Measurements from ENCODE around the gene USP28.
A peak's percentile ranks its signal among the peaks of the same experiment; 100 is the strongest.

Gene USP28

DNA sequence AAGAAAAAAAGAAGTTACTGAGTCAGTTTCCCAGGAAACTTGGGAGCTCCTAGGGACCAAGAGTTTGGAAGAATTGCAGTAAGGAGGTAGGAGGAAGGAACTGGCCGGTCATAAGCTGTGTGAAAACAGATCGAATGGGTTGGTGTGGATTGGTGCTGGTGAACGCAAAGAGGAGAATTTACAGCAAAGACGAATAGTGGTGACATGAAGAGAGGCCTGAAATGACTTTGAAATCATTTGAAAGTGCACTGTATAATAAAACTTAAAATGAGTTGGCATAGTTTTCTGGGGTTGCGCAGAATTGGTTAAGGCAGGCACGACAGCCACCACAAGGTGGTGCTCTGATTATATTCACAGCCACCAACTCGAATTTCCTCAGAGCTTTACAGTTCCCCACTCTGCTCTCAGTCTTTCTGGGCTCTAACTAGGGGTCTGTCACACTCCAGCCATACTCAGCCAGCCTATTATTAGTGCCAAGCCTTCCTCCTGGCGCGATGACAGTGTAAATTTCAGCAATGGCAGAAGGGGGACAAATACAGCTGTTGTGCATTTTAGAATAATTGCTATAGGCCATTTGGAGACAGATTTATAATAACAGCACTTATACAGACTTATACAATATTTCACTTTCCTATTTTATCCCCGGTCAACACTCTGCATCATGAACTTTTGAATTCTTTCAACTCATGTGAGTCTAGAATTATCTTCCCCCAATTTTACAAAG, 20.9 kb upstream of the USP28 start:
- Histone ChIP-seq H2BK15ac (replicated peaks; ENCODE audit: low read depth) (no peak overlapping the region), H2BK5ac (ENCODE audit: low read length) (no peak overlapping the region), H3K56ac (ENCODE audit: low read length) (peak overlapping the region; percentile 28), H3K23ac (ENCODE audit: low read length) (no peak overlapping the region), H4K8ac (ENCODE audit: low read depth, low read length) (no peak overlapping the region), H3K27ac (ENCODE audit: low read depth, low read length) (no peak overlapping the region), H3K27me3 (ENCODE audit: insufficient read depth, low read length, poor library complexity) (no peaks in the 10 kb centered on the region), H3K79me1 (ENCODE audit: low read length) (no peaks in the 10 kb centered on the region), H3K79me2 (ENCODE audit: control insufficient read depth, insufficient read depth, low read length) (no peaks in the 10 kb centered on the region), H2BK120ac (ENCODE audit: low read depth, low read length) (no peak overlapping the region), H3K18ac (ENCODE audit: low read length) (no peak overlapping the region), H2AK5ac (ENCODE audit: low read length) (no peak overlapping the region), H4K5ac (ENCODE audit: low read length) (no peak overlapping the region), H3K4me1 (ENCODE audit: control insufficient read depth, low read depth, low read length) (peaks cover 2% of the 10 kb centered on the region), H3K36me3 (ENCODE audit: control insufficient read depth, insufficient read depth, low read length) (no peaks in the 10 kb centered on the region), H3K4me2 (ENCODE audit: low read length) (no peak overlapping the region), H3K4me3 (ENCODE audit: low read length) (no peak overlapping the region), H3K9ac (ENCODE audit: low read length) (no peak overlapping the region), H3K4ac (ENCODE audit: low read depth, low read length) (no peak overlapping the region)
- DNase-seq = peak; percentile 56
- WGBS (ENCODE audit: extremely low coverage, insufficient coverage, low lambda C conversion rate) = no CpG with 5 or more reads among the region's 10 CpGs

DNA sequence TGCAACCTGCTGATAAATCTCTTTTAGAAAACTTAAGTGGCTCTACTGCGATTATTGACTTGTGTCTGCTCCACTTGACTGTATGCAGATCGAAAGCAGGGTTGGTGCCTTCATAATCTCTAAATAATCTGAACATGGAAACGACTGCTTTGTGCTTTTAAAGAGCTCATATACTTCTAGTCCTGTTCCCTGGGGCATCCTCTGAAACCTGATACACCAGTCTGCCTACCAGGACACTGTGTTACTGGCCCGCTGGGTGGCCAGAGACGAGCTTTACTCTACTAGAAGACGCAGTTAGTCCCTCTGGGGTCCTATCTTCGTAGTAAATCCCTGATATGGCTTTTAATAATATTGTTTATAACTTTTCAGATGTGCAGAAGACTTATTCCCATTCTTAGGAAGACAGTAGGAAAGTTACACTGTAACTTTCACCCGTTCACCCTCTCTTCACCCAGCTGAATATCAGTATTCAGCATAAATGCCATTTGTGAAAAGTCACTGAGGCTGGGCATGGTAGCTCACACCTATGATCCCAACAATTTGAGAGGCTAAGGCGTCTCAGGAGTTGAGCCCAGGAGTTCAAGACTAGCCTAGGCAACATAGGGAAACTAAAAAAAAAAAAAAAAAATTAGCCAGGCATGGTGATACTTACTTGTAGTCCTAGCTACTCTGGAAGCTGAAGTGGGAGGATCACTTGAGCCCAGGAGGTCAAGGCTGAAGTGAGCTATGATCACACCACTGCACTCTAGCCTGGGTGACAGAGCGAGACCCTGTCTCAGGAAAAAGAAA, 20.2 kb upstream of the USP28 start:
- H3K27me3 ChIP-seq (ENCODE audit: insufficient read depth, low read length, poor library complexity) = no peaks in the 10 kb centered on the region
- H3K56ac ChIP-seq (ENCODE audit: low read length) = no peak overlapping the region
- H2BK120ac ChIP-seq (ENCODE audit: low read depth, low read length) = no peak overlapping the region
- H3K27ac ChIP-seq (ENCODE audit: low read depth, low read length) = no peak overlapping the region
- no peak overlapping the region for H2AK5ac ChIP-seq (ENCODE audit: low read length)
- H3K79me1 ChIP-seq (ENCODE audit: low read length) = no peaks in the 10 kb centered on the region
- H3K9ac ChIP-seq (ENCODE audit: low read length) = no peak overlapping the region
- H3K23ac ChIP-seq (ENCODE audit: low read length) = no peak overlapping the region
- H4K5ac ChIP-seq (ENCODE audit: low read length) = no peak overlapping the region
- no peaks in the 10 kb centered on the region for H3K79me2 ChIP-seq (ENCODE audit: control insufficient read depth, insufficient read depth, low read length)
- no peak overlapping the region for H3K4me3 ChIP-seq (ENCODE audit: low read length)
- no CpG with 5 or more reads among the region's 10 CpGs for WGBS (ENCODE audit: extremely low coverage, insufficient coverage, low lambda C conversion rate)
- no peak overlapping the region for H2BK15ac ChIP-seq (replicated peaks; ENCODE audit: low read depth)
- peaks cover 2% of the 10 kb centered on the region for H3K4me1 ChIP-seq (ENCODE audit: control insufficient read depth, low read depth, low read length)
- H3K4ac ChIP-seq (ENCODE audit: low read depth, low read length) = no peak overlapping the region
- no peak overlapping the region for H3K18ac ChIP-seq (ENCODE audit: low read length)
- no peak overlapping the region for H3K4me2 ChIP-seq (ENCODE audit: low read length)
- peak; percentile 75 for DNase-seq
- no peak overlapping the region for H2BK5ac ChIP-seq (ENCODE audit: low read length)
- no peaks in the 10 kb centered on the region for H3K36me3 ChIP-seq (ENCODE audit: control insufficient read depth, insufficient read depth, low read length)
- no peak overlapping the region for H4K8ac ChIP-seq (ENCODE audit: low read depth, low read length)

DNA sequence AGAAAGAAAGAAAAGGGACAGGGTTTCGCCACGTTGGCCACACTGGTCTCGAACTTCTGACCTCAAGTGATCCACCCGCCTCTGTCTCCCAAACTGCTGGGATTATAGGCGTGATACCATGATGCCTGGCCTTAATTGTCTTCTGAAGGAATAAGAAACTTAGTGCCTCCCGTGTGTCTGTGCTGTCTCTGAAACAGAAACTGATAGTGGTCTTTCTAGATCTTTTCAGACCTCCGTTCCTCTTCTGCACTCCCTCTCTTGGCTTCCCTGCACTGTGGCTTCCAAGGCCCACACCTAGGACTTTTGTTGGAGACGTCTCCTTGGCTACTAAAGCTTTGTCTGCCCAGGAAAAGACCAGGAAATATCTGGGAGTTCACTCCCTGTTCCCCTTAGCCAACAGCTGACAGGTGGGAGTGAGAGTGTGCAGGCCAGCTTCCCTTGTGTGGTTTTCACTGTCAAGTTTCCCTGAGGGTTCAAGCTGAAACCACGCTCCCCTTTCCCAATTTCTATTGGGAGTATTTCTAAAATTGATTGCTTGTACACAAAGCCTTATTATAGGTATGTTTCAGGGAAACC, 19.1 kb upstream of the USP28 start:
- Histone ChIP-seq H3K79me1 (ENCODE audit: low read length) (no peaks in the 10 kb centered on the region), H3K4ac (ENCODE audit: low read depth, low read length) (no peak overlapping the region), H2BK15ac (replicated peaks; ENCODE audit: low read depth) (no peak overlapping the region), H2AK5ac (ENCODE audit: low read length) (no peak overlapping the region), H4K5ac (ENCODE audit: low read length) (no peak overlapping the region), H2BK120ac (ENCODE audit: low read depth, low read length) (no peak overlapping the region), H3K56ac (ENCODE audit: low read length) (no peak overlapping the region), H3K23ac (ENCODE audit: low read length) (no peak overlapping the region), H3K27ac (ENCODE audit: low read depth, low read length) (no peak overlapping the region), H3K4me1 (ENCODE audit: control insufficient read depth, low read depth, low read length) (peaks cover 2% of the 10 kb centered on the region), H3K9ac (ENCODE audit: low read length) (no peak overlapping the region), H3K4me3 (ENCODE audit: low read length) (no peak overlapping the region), H3K79me2 (ENCODE audit: control insufficient read depth, insufficient read depth, low read length) (no peaks in the 10 kb centered on the region), H3K27me3 (ENCODE audit: insufficient read depth, low read length, poor library complexity) (no peaks in the 10 kb centered on the region), H2BK5ac (ENCODE audit: low read length) (no peak overlapping the region), H3K4me2 (ENCODE audit: low read length) (no peak overlapping the region), H3K36me3 (ENCODE audit: control insufficient read depth, insufficient read depth, low read length) (no peaks in the 10 kb centered on the region), H3K18ac (ENCODE audit: low read length) (peak overlapping the region; percentile 42), H4K8ac (ENCODE audit: low read depth, low read length) (no peak overlapping the region)
- WGBS (ENCODE audit: extremely low coverage, insufficient coverage, low lambda C conversion rate) = no CpG with 5 or more reads among the region's 9 CpGs
- no peak for DNase-seq

DNA sequence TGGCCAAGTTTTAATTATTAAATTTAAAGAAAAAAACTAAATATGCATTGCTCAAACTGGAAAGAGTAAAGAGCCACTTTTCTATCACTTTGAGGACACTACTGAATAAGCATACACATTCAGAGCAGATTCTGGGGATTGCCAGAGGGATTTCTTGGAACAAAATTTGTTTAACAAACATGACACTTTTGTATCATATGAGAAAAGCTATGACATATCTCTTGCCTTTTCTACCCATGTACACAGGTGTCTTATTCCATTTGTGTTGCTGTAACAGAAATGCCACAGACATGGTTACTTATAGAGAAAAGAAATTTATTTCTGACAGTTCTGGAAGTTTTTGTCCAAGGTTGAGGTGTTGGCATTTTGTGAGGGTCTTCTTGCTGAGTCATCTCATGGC, 13.5 kb upstream of the USP28 start:
- H2BK120ac ChIP-seq (ENCODE audit: low read depth, low read length) = no peak overlapping the region
- no peaks in the 10 kb centered on the region for H3K4me1 ChIP-seq (ENCODE audit: control insufficient read depth, low read depth, low read length)
- H3K9ac ChIP-seq (ENCODE audit: low read length) = no peak overlapping the region
- no peak for DNase-seq
- no peaks in the 10 kb centered on the region for H3K36me3 ChIP-seq (ENCODE audit: control insufficient read depth, insufficient read depth, low read length)
- H3K79me2 ChIP-seq (ENCODE audit: control insufficient read depth, insufficient read depth, low read length) = no peaks in the 10 kb centered on the region
- H2BK15ac ChIP-seq (replicated peaks; ENCODE audit: low read depth) = no peak overlapping the region
- H3K27me3 ChIP-seq (ENCODE audit: insufficient read depth, low read length, poor library complexity) = no peaks in the 10 kb centered on the region
- H3K23ac ChIP-seq (ENCODE audit: low read length) = no peak overlapping the region
- H3K56ac ChIP-seq (ENCODE audit: low read length) = no peak overlapping the region
- H3K4ac ChIP-seq (ENCODE audit: low read depth, low read length) = no peak overlapping the region
- H3K27ac ChIP-seq (ENCODE audit: low read depth, low read length) = no peak overlapping the region
- no peak overlapping the region for H3K18ac ChIP-seq (ENCODE audit: low read length)
- H3K79me1 ChIP-seq (ENCODE audit: low read length) = no peaks in the 10 kb centered on the region
- no peak overlapping the region for H3K4me3 ChIP-seq (ENCODE audit: low read length)
- H2BK5ac ChIP-seq (ENCODE audit: low read length) = no peak overlapping the region
- no peak overlapping the region for H4K5ac ChIP-seq (ENCODE audit: low read length)
- no peak overlapping the region for H2AK5ac ChIP-seq (ENCODE audit: low read length)
- no peak overlapping the region for H3K4me2 ChIP-seq (ENCODE audit: low read length)
- H4K8ac ChIP-seq (ENCODE audit: low read depth, low read length) = no peak overlapping the region

DNA sequence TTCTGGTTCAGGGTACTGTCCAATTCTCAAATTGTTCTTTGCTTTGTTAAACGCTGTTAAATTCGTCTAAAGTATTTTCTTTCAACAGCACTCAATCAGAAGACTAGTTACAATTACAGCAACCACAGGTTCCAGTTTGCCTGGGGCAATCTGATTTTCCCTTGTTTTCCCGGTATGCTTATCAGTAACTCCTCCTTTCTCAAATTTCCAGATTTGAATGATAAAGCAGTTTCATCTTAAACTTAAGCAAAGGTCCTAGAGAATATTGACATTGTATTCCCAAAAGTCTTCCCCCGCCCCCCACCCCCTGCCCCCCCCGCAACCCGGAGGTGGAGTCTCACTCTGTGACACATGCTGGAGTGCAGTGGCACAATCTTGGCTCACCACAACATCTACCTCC, 10.5 kb upstream of the USP28 start:
- H3K23ac ChIP-seq (ENCODE audit: low read length) = no peak overlapping the region
- H3K9ac ChIP-seq (ENCODE audit: low read length) = no peak overlapping the region
- H3K4me1 ChIP-seq (ENCODE audit: control insufficient read depth, low read depth, low read length) = no peaks in the 10 kb centered on the region
- H3K56ac ChIP-seq (ENCODE audit: low read length) = no peak overlapping the region
- H3K27ac ChIP-seq (ENCODE audit: low read depth, low read length) = no peak overlapping the region
- DNase-seq = peak; percentile 73
- peak overlapping the region; percentile 24 for H3K4ac ChIP-seq (ENCODE audit: low read depth, low read length)
- no peaks in the 10 kb centered on the region for H3K79me1 ChIP-seq (ENCODE audit: low read length)
- no peaks in the 10 kb centered on the region for H3K27me3 ChIP-seq (ENCODE audit: insufficient read depth, low read length, poor library complexity)
- H3K18ac ChIP-seq (ENCODE audit: low read length) = no peak overlapping the region
- no peak overlapping the region for H4K5ac ChIP-seq (ENCODE audit: low read length)
- H2BK120ac ChIP-seq (ENCODE audit: low read depth, low read length) = no peak overlapping the region
- no peak overlapping the region for H3K4me3 ChIP-seq (ENCODE audit: low read length)
- H3K36me3 ChIP-seq (ENCODE audit: control insufficient read depth, insufficient read depth, low read length) = no peaks in the 10 kb centered on the region
- H2AK5ac ChIP-seq (ENCODE audit: low read length) = no peak overlapping the region
- H4K8ac ChIP-seq (ENCODE audit: low read depth, low read length) = no peak overlapping the region
- WGBS (ENCODE audit: extremely low coverage, insufficient coverage, low lambda C conversion rate) = no CpG with 5 or more reads among the region's 6 CpGs
- no peak overlapping the region for H2BK15ac ChIP-seq (replicated peaks; ENCODE audit: low read depth)
- no peak overlapping the region for H3K4me2 ChIP-seq (ENCODE audit: low read length)
- no peak overlapping the region for H2BK5ac ChIP-seq (ENCODE audit: low read length)
- H3K79me2 ChIP-seq (ENCODE audit: control insufficient read depth, insufficient read depth, low read length) = no peaks in the 10 kb centered on the region
